Measurements from ENCODE around the gene CFAP97. TPM values are rescaled to one million over a fixed set of nuclear protein-coding genes. Genes with fewer than 3 reads are reported as not detected.

The CFAP97 gene
- total RNA-seq, 1 donor from 2014 or later: 54.0 TPM

GRCh38 chr4:185238215-185238681 lies 34.4 kb upstream of the CFAP97 start:
- no peak overlapping the region for H3K27ac Mint-ChIP-seq (ENCODE audit: unreplicated experiment)
- H3K4me1 Mint-ChIP-seq (ENCODE audit: unreplicated experiment): peaks cover 51% of the 10 kb centered on the region
- TF ChIP-seq CTCF (IDR thresholded peaks at IDR 0.05): no peak
- no peak overlapping the region for H3K4me3 Mint-ChIP-seq (ENCODE audit: unreplicated experiment)
- H3K36me3 Mint-ChIP-seq (ENCODE audit: unreplicated experiment): peaks cover 11% of the 10 kb centered on the region
- no peaks in the 10 kb centered on the region for H3K27me3 Mint-ChIP-seq (ENCODE audit: unreplicated experiment)
- DNase-seq (ENCODE audit: extremely low spot score, unreplicated experiment): no peak
- H3K9me3 Mint-ChIP-seq (ENCODE audit: unreplicated experiment): peaks cover 4% of the 10 kb centered on the region

GRCh38 chr4:185237175-185237574 lies 33.4 kb upstream of the CFAP97 start:
- no peak overlapping the region for H3K4me3 Mint-ChIP-seq (ENCODE audit: unreplicated experiment)
- peaks cover 45% of the 10 kb centered on the region for H3K4me1 Mint-ChIP-seq (ENCODE audit: unreplicated experiment)
- TF ChIP-seq CTCF (IDR thresholded peaks at IDR 0.05): no peak
- DNase-seq (ENCODE audit: extremely low spot score, unreplicated experiment): no peak
- H3K9me3 Mint-ChIP-seq (ENCODE audit: unreplicated experiment): peaks cover 4% of the 10 kb centered on the region
- peak overlapping the region; percentile 60 for H3K27ac Mint-ChIP-seq (ENCODE audit: unreplicated experiment)
- no peaks in the 10 kb centered on the region for H3K27me3 Mint-ChIP-seq (ENCODE audit: unreplicated experiment)
- H3K36me3 Mint-ChIP-seq (ENCODE audit: unreplicated experiment): peaks cover 11% of the 10 kb centered on the region

- peak overlapping the region; percentile 34 for H3K27ac Mint-ChIP-seq (ENCODE audit: unreplicated experiment)
- DNase-seq (ENCODE audit: extremely low spot score, unreplicated experiment): no peak
Observed at GRCh38 chr4:185235843-185236503, 32.2 kb upstream of the CFAP97 start.

GRCh38 chr4:185235119-185235842 lies 31.5 kb upstream of the CFAP97 start:
- TF ChIP-seq CTCF (IDR thresholded peaks at IDR 0.05): no peak
- Mint-ChIP-seq H3K36me3 (ENCODE audit: unreplicated experiment) (peaks cover 6% of the 10 kb centered on the region), H3K4me1 (ENCODE audit: unreplicated experiment) (peaks cover 38% of the 10 kb centered on the region), H3K4me3 (ENCODE audit: unreplicated experiment) (no peak overlapping the region), H3K9me3 (ENCODE audit: unreplicated experiment) (peaks cover 4% of the 10 kb centered on the region), H3K27me3 (ENCODE audit: unreplicated experiment) (no peaks in the 10 kb centered on the region), H3K27ac (ENCODE audit: unreplicated experiment) (no peak overlapping the region)
- no peak for DNase-seq (ENCODE audit: extremely low spot score, unreplicated experiment)

More at GRCh38 chr4:185235843-185236503, 32.2 kb upstream of the CFAP97 start:
- TF ChIP-seq CTCF (IDR thresholded peaks at IDR 0.05): no peak
- peaks cover 4% of the 10 kb centered on the region for H3K9me3 Mint-ChIP-seq (ENCODE audit: unreplicated experiment)
- no peak overlapping the region for H3K4me3 Mint-ChIP-seq (ENCODE audit: unreplicated experiment)
- H3K4me1 Mint-ChIP-seq (ENCODE audit: unreplicated experiment): peaks cover 38% of the 10 kb centered on the region
- H3K36me3 Mint-ChIP-seq (ENCODE audit: unreplicated experiment): peaks cover 6% of the 10 kb centered on the region
- no peaks in the 10 kb centered on the region for H3K27me3 Mint-ChIP-seq (ENCODE audit: unreplicated experiment)

- Mint-ChIP-seq H3K4me3 (ENCODE audit: unreplicated experiment) (no peak overlapping the region), H3K36me3 (ENCODE audit: unreplicated experiment) (peaks cover 4% of the 10 kb centered on the region), H3K9me3 (ENCODE audit: unreplicated experiment) (no peaks in the 10 kb centered on the region), H3K27ac (ENCODE audit: unreplicated experiment) (no peak overlapping the region), H3K4me1 (ENCODE audit: unreplicated experiment) (peaks cover 23% of the 10 kb centered on the region), H3K27me3 (ENCODE audit: unreplicated experiment) (no peaks in the 10 kb centered on the region)
- TF ChIP-seq CTCF (IDR thresholded peaks at IDR 0.05): no peak
- no peak for DNase-seq (ENCODE audit: extremely low spot score, unreplicated experiment)
Observed at GRCh38 chr4:185232370-185232769, 28.6 kb upstream of the CFAP97 start.

Measured in osteocyte (in vitro differentiated cells).